Smooth muscle cell (in vitro differentiated cells): ENCODE measurements around the gene HDAC4. TPM values are rescaled to one million over a fixed set of nuclear protein-coding genes. Genes with fewer than 3 reads are reported as not detected.
"Not testable (repeated sequence)": the region's sequence is repeated elsewhere in the genome, so short reads cannot be mapped to it uniquely, and the experiment has no call there.

Experiments used
- DNase-seq: peaks from one replicate; lab custom pipeline; 2025; ENCODE audit not compliant: unreplicated experiment; lab: John Stamatoyannopoulos, UW
- H2AFZ ChIP-seq: fragments of 200-600 bp; sonication (generic); 2 replicates; pipeline ENCODE4 v1.6.0; 2016; ENCODE audit warnings: antibody characterized with exemption, low read depth, mild to moderate bottlenecking
- H3F3A ChIP-seq: fragments of 200-600 bp; sonication (generic); 2 replicates; pipeline ENCODE4 v1.6.0; 2017; ENCODE audit warnings: antibody characterized with exemption, low read depth
- H3K27ac ChIP-seq: fragments of 200-600 bp; sonication (generic); 2 replicates; pipeline ENCODE4 v1.5.1; 2016; ENCODE audit warnings: low read depth, mild to moderate bottlenecking
- H3K27me3 ChIP-seq: fragments of 200-600 bp; sonication (generic); 2 replicates; pipeline ENCODE4 v1.6.1; 2016; ENCODE audit warnings: low read depth, mild to moderate bottlenecking
- H3K36me3 ChIP-seq: fragments of 200-600 bp; sonication (generic); 2 replicates; pipeline ENCODE4 v1.5.1; 2016; ENCODE audit warnings: low read depth
- H3K4me1 ChIP-seq: fragments of 200-600 bp; sonication (generic); 2 replicates; pipeline ENCODE4 v1.5.1; 2016; ENCODE audit warnings: low read depth
- H3K4me2 ChIP-seq: fragments of 200-600 bp; sonication (generic); 2 replicates; pipeline ENCODE4 v1.6.0; 2016; ENCODE audit warnings: mild to moderate bottlenecking
- H3K4me3 ChIP-seq: fragments of 200-600 bp; sonication (generic); 2 replicates; pipeline ENCODE4 v1.5.1; 2016; ENCODE audit warnings: mild to moderate bottlenecking
- H3K79me2 ChIP-seq: fragments of 200-600 bp; sonication (generic); 2 replicates; pipeline ENCODE4 v1.6.0; 2016; ENCODE audit warnings: low read depth, mild to moderate bottlenecking
- H3K9ac ChIP-seq: fragments of 200-600 bp; sonication (generic); 2 replicates; pipeline ENCODE4 v1.6.0; 2016; ENCODE audit warnings: low read depth
- H3K9me3 ChIP-seq: fragments of 200-600 bp; sonication (generic); replicated peaks from 2 replicates; pipeline ENCODE4 v1.5.1; 2016; ENCODE audit warnings: low read depth
- H4K20me1 ChIP-seq: fragments of 200-600 bp; sonication (generic); 2 replicates; pipeline ENCODE4 v1.6.0; 2016; ENCODE audit warnings: low read depth
- CTCF ChIP-seq: fragments of 200-600 bp; sonication (generic); IDR thresholded peaks from 2 replicates; pipeline ENCODE4 v1.5.1; 2017; ENCODE audit warnings: borderline replicate concordance, mild to moderate bottlenecking, antibody characterized with exemption; ENCODE audit not compliant: insufficient read depth, poor library complexity, severe bottlenecking
- WGBS: methylation state at CpG from one replicate; pipeline ENCODE4 v1.1.7; 2016; ENCODE audit warnings: low lambda C conversion rate; 5-methylcytosine and 5-hydroxymethylcytosine counted together
- polyA plus RNA-seq: library from polyadenylated mRNA; unstranded; fragments of >200 nt; fragmentation: Nextera tagmentation; extraction: Ambion mirVana; gene quantifications from 2 replicates; pipeline ENCODE4 v1.2.1, GENCODE V29; 2016
- total RNA-seq: library from RNA; depleted of rRNA; stranded (reverse); fragments of >200 nt; gene quantifications from 2 replicates; pipeline ENCODE4 v1.2.3, GENCODE V29; 2014

Gene HDAC4
- total and polyA plus RNA-seq, 2 experiments from 2014 or later, result 6.2 to 35.7 TPM

GRCh38 chr2:239283288-239283945 is 117.4 kb downstream of the HDAC4 start:
- Histone ChIP-seq H3K79me2 (peaks cover 31% of the 10 kb centered on the region), H3K36me3 (no peaks in the 10 kb centered on the region), H3K9ac (no peak overlapping the region), H3K27me3 (no peaks in the 10 kb centered on the region), H3K4me3 (no peak overlapping the region), H3F3A (peaks cover 12% of the 10 kb centered on the region), H3K4me2 (no peak overlapping the region), H2AFZ (no peak overlapping the region), H3K27ac (no peak overlapping the region), H4K20me1 (peaks cover 14% of the 10 kb centered on the region), H3K4me1 (peaks cover 21% of the 10 kb centered on the region), H3K9me3 (no peaks in the 10 kb centered on the region)
- DNase-seq, result no peak
- TF ChIP-seq CTCF, result no peak
- WGBS, result 96% methylated on average over 29 of the region's 29 CpGs

DNA sequence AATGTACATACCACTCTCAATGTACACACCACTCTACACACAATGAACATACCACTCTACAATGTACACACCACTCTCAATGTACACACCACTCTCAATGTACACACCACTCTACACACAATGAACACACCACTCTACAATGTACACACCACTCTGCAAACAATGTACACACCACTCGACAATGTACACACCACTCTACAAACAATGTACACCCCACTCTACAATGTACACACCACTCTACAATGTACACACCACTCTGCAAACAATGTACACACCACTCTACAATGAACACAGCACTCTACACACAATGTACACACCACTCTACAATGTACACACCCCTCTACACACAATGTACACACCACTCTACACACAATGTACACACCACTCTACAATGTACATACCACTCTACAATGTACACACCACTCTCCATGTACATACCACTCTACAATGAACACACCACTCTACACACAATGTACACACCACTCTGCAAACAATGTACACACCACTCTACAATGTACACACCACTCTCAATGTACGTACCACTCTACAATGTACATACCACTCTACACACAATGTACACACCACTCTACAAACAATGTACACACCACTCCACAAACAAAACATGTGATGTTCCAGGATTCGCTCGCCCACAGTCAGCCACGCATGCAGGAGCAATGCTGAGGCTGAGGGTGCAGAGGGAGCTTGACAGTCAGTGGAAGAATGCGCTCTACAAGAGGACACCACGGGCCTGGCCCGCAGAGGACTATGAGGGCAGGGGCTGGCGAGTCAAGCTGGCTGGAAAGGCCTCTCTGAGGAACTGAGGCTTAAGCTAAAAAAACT is 118.2 kb downstream of the HDAC4 start:
- Histone ChIP-seq H3F3A (peaks cover 12% of the 10 kb centered on the region), H3K36me3 (no peaks in the 10 kb centered on the region), H2AFZ (no peak overlapping the region), H3K9me3 (no peaks in the 10 kb centered on the region), H3K4me2 (no peak overlapping the region), H3K4me3 (no peak overlapping the region), H3K27me3 (no peaks in the 10 kb centered on the region), H3K9ac (no peak overlapping the region), H4K20me1 (peaks cover 14% of the 10 kb centered on the region), H3K4me1 (peaks cover 13% of the 10 kb centered on the region), H3K27ac (no peak overlapping the region), H3K79me2 (peaks cover 36% of the 10 kb centered on the region)
- no peak for DNase-seq
- 97% methylated on average over 9 of the region's 9 CpGs for WGBS
- TF ChIP-seq CTCF, result no peak

- H4K20me1 ChIP-seq, H3K4me3 ChIP-seq, H3K36me3 ChIP-seq, H3K9me3 ChIP-seq, H2AFZ ChIP-seq, DNase-seq, H3K27me3 ChIP-seq: not testable (repeated sequence)
- peaks cover 38% of the 10 kb centered on the region for H3K79me2 ChIP-seq
- H3F3A ChIP-seq, result peaks cover 12% of the 10 kb centered on the region
- H3K4me2 ChIP-seq, result peak overlapping the region; percentile 42
- WGBS, result 56% methylated on average over 14 of the region's 14 CpGs
- peak overlapping the region; percentile 84 for H3K27ac ChIP-seq
- peak overlapping the region; percentile 48 for H3K9ac ChIP-seq
- peaks cover 18% of the 10 kb centered on the region for H3K4me1 ChIP-seq
Observed at GRCh38 chr2:239280296-239281017, 120.4 kb downstream of the HDAC4 start.
